GM10266 (cell line): ENCODE results near the gene MAMSTR.
"Not testable (repeated sequence)": the region's sequence is repeated elsewhere in the genome, so short reads cannot be mapped to it uniquely, and the experiment has no call there.

Source experiments
- DNase-seq: peaks from one replicate; pipeline ENCODE4 v3.0.0; 2012; ENCODE audit errors: extremely low spot score
- CTCF ChIP-seq: IDR thresholded peaks from 2 replicates; pipeline ENCODE4 v1.5.1; 2012; ENCODE audit warnings: mild to moderate bottlenecking, low read depth; ENCODE audit not compliant: control insufficient read depth, insufficient read depth; ENCODE audit errors: missing control alignments

MAMSTR gene

GRCh38 chr19:48703316-48703715 is 16.2 kb downstream of the MAMSTR start:
- no peak for DNase-seq
- TF ChIP-seq CTCF = no peak

GRCh38 chr19:48702701-48703100 is 16.8 kb downstream of the MAMSTR start:
- DNase-seq = no peak
- no peak for TF ChIP-seq CTCF

GRCh38 chr19:48698046-48698445 is 21.5 kb downstream of the MAMSTR start:
- DNase-seq = no peak
- no peak for TF ChIP-seq CTCF

- DNase-seq = no peak
Measured at GRCh38 chr19:48696353-48697010, 23.0 kb downstream of the MAMSTR start.

GRCh38 chr19:48695743-48696352 is 23.7 kb downstream of the MAMSTR start, which contains the start of gene FUT2:
FUT2 (plus strand) TSS chr19:48695971; CDS start chr19:48702957, 6,986 bp downstream.
- DNase-seq = no peak
- TF ChIP-seq CTCF = no peak

More at GRCh38 chr19:48696353-48697010, 23.0 kb downstream of the MAMSTR start:
- TF ChIP-seq CTCF = no peak

- not testable (repeated sequence) for DNase-seq
Measured at GRCh38 chr19:48693629-48694028, 25.9 kb downstream of the MAMSTR start.

- no peak for TF ChIP-seq CTCF
Measured at GRCh38 chr19:48689449-48689848, 30.1 kb downstream of the MAMSTR start.

GRCh38 chr19:48687776-48688175 is 31.7 kb downstream of the MAMSTR start:
- DNase-seq = no peak
- TF ChIP-seq CTCF = no peak

More at GRCh38 chr19:48689449-48689848, 30.1 kb downstream of the MAMSTR start:
- no peak for DNase-seq

- not testable (repeated sequence) for DNase-seq
Measured at GRCh38 chr19:48686637-48687036, 32.9 kb downstream of the MAMSTR start.
